Measurements from ENCODE around the gene IMPG1.

GRCh38 chr6:76057469-76057868, 15.0 kb downstream of the IMPG1 start:
- TF ChIP-seq CTCF (conservative IDR thresholded peaks at IDR 0.05; ENCODE audit: low read depth, low read length): no peak
- no peak for TF ChIP-seq EZH2 (IDR thresholded peaks at IDR 0.05; ENCODE audit: low read length, unreplicated experiment)
- no peak for TF ChIP-seq EZH2phosphoT487 (IDR thresholded peaks at IDR 0.05; ENCODE audit: borderline replicate concordance, low read length)

Data from PC-3 (cell line).